IPS-20b (cell line): ENCODE measurements around the gene CDC42EP3.

ENCODE experiments used
- H3K27ac ChIP-seq: one replicate; pipeline ENCODE4 v1.5.1; 2013; ENCODE audit warnings: low read length
- H3K27me3 ChIP-seq: 2 replicates; pipeline ENCODE4 v1.6.1; 2013; ENCODE audit warnings: mild to moderate bottlenecking, low read length, inconsistent platforms; ENCODE audit not compliant: insufficient read depth
- H3K36me3 ChIP-seq: 2 replicates; pipeline ENCODE4 v1.6.1; 2013; ENCODE audit warnings: low read depth, mild to moderate bottlenecking, inconsistent platforms, low read length, moderate library complexity; ENCODE audit not compliant: insufficient read depth
- H3K4me1 ChIP-seq: 2 replicates; pipeline ENCODE4 v1.6.1; 2013; ENCODE audit warnings: mild to moderate bottlenecking, control low read depth, inconsistent platforms, low read length, moderate library complexity; ENCODE audit not compliant: insufficient read depth
- H3K4me3 ChIP-seq: 2 replicates; pipeline ENCODE4 v1.5.1; 2013; ENCODE audit warnings: mild to moderate bottlenecking, low read length, inconsistent platforms
- H3K9ac ChIP-seq: 2 replicates; pipeline ENCODE4 v1.6.1; 2013; ENCODE audit warnings: low read depth, mild to moderate bottlenecking, inconsistent platforms, low read length, moderate library complexity
- H3K9me3 ChIP-seq: 2 replicates; pipeline ENCODE4 v1.6.1; 2013; ENCODE audit warnings: mild to moderate bottlenecking, low read depth, low read length, inconsistent platforms; ENCODE audit not compliant: insufficient read depth

Gene CDC42EP3

GRCh38 chr2:37610638-37611289 lies 60.7 kb downstream of the CDC42EP3 start:
- Histone ChIP-seq H3K27ac (no peak overlapping the region), H3K4me1 (no peaks in the 10 kb centered on the region), H3K4me3 (no peak overlapping the region), H3K9ac (no peak overlapping the region), H3K9me3 (no peaks in the 10 kb centered on the region), H3K27me3 (no peaks in the 10 kb centered on the region), H3K36me3 (no peaks in the 10 kb centered on the region)

GRCh38 chr2:37609782-37610181 lies 61.7 kb downstream of the CDC42EP3 start:
- H3K27me3 ChIP-seq: no peaks in the 10 kb centered on the region
- no peak overlapping the region for H3K4me3 ChIP-seq
- no peak overlapping the region for H3K9ac ChIP-seq
- no peaks in the 10 kb centered on the region; the same call in 1 of the 2 replicates for H3K4me1 ChIP-seq
- no peak overlapping the region for H3K27ac ChIP-seq
- no peaks in the 10 kb centered on the region for H3K9me3 ChIP-seq
- no peaks in the 10 kb centered on the region for H3K36me3 ChIP-seq

GRCh38 chr2:37604716-37605115 lies 66.7 kb downstream of the CDC42EP3 start:
- Histone ChIP-seq H3K36me3 (no peaks in the 10 kb centered on the region), H3K4me3 (no peak overlapping the region), H3K27ac (no peak overlapping the region), H3K4me1 (no peaks in the 10 kb centered on the region; the same call in 1 of the 2 replicates), H3K9me3 (no peaks in the 10 kb centered on the region), H3K27me3 (no peaks in the 10 kb centered on the region), H3K9ac (no peak overlapping the region)

- Histone ChIP-seq H3K36me3 (no peaks in the 10 kb centered on the region), H3K27ac (no peak overlapping the region), H3K4me1 (no peaks in the 10 kb centered on the region; the same call in 1 of the 2 replicates), H3K27me3 (no peaks in the 10 kb centered on the region), H3K4me3 (no peak overlapping the region), H3K9ac (no peak overlapping the region), H3K9me3 (no peaks in the 10 kb centered on the region)
These were observed 68.7 kb downstream of the CDC42EP3 start for GRCh38 chr2:37602702-37603101.

GRCh38 chr2:37602040-37602439 lies 69.4 kb downstream of the CDC42EP3 start:
- Histone ChIP-seq H3K27me3 (no peaks in the 10 kb centered on the region), H3K27ac (no peak overlapping the region), H3K36me3 (no peaks in the 10 kb centered on the region), H3K9ac (no peak overlapping the region), H3K4me1 (no peaks in the 10 kb centered on the region; the same call in 1 of the 2 replicates), H3K4me3 (no peak overlapping the region), H3K9me3 (no peaks in the 10 kb centered on the region)

DNA sequence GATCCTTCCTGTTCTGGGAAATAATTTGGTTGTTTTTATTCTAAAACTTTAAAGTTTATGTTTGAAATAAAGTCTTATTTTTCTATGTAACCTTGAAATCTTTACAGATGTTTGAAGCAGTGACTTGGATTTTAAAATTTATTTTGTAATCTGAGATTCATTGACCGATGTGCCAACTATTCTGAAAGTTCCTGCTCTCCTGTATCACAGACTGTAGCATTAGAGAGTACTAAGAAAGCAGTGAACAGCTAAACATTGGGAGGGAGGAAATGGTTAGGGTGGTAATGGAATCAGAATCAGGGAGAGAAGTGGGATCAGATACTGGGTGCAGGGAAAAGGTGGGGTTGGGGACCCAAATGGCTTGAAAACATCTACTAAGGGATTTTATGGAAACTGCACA lies 69.9 kb downstream of the CDC42EP3 start:
- Histone ChIP-seq H3K4me3 (no peak overlapping the region), H3K9ac (no peak overlapping the region), H3K27ac (no peak overlapping the region), H3K27me3 (no peaks in the 10 kb centered on the region), H3K9me3 (no peaks in the 10 kb centered on the region), H3K36me3 (no peaks in the 10 kb centered on the region), H3K4me1 (no peaks in the 10 kb centered on the region; the same call in 1 of the 2 replicates)

- H3K4me3 ChIP-seq: no peak overlapping the region
- H3K27ac ChIP-seq: no peak overlapping the region
- no peaks in the 10 kb centered on the region for H3K27me3 ChIP-seq
- H3K36me3 ChIP-seq: no peaks in the 10 kb centered on the region
- H3K9me3 ChIP-seq: no peaks in the 10 kb centered on the region
- no peak overlapping the region for H3K9ac ChIP-seq
- H3K4me1 ChIP-seq: no peaks in the 10 kb centered on the region; the same call in 1 of the 2 replicates
These were observed 70.7 kb downstream of the CDC42EP3 start for GRCh38 chr2:37600735-37601134.

GRCh38 chr2:37599688-37600525 lies 71.5 kb downstream of the CDC42EP3 start:
- Histone ChIP-seq H3K27me3 (no peaks in the 10 kb centered on the region), H3K9me3 (no peaks in the 10 kb centered on the region), H3K36me3 (no peaks in the 10 kb centered on the region), H3K27ac (no peak overlapping the region), H3K4me3 (no peak overlapping the region), H3K4me1 (no peaks in the 10 kb centered on the region), H3K9ac (no peak overlapping the region)

GRCh38 chr2:37593694-37594093 lies 77.7 kb downstream of the CDC42EP3 start:
- H3K9me3 ChIP-seq: peaks cover 9% of the 10 kb centered on the region
- H3K27ac ChIP-seq: no peak overlapping the region
- no peaks in the 10 kb centered on the region for H3K36me3 ChIP-seq
- no peak overlapping the region for H3K4me3 ChIP-seq
- H3K4me1 ChIP-seq: peaks cover 13% of the 10 kb centered on the region
- no peak overlapping the region for H3K9ac ChIP-seq
- H3K27me3 ChIP-seq: no peaks in the 10 kb centered on the region

GRCh38 chr2:37593024-37593423 lies 78.4 kb downstream of the CDC42EP3 start:
- no peak overlapping the region for H3K27ac ChIP-seq
- H3K4me1 ChIP-seq: peaks cover 17% of the 10 kb centered on the region
- H3K36me3 ChIP-seq: no peaks in the 10 kb centered on the region
- H3K4me3 ChIP-seq: no peak overlapping the region
- no peaks in the 10 kb centered on the region for H3K27me3 ChIP-seq
- peaks cover 9% of the 10 kb centered on the region for H3K9me3 ChIP-seq
- H3K9ac ChIP-seq: no peak overlapping the region
